Measurements from ENCODE around the gene SCFD2. TPM values are rescaled to one million over a fixed set of nuclear protein-coding genes. Genes with fewer than 3 reads are reported as not detected.

Gene SCFD2
- total RNA-seq, 1 donor from 2014 or later: 22.8 TPM

DNA sequence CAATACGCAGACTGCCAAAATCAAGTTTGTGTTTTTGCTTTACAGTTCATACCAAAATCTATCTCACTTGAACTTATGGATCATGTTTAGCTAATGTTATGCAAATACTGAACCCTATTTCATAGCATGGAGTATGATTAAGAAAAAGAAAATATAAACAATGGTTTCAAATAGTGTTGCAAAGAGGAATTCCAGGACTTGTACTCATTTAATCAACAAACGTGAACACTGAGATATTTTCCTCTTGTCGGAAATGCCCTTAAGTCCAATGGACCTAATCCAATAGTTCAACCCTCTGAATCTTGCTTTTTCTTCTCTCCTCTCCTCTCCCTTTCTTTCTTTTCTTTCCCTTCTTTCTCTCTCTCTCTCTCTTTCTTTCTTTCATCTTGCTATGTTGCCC is 473.0 kb downstream of the SCFD2 start:
- intact Hi-C loops (cut with DNase I): no loop called here
- H3K36me3 ChIP-seq: no peaks in the 10 kb centered on the region
- no peaks in the 10 kb centered on the region for H3K4me1 ChIP-seq
- no peak overlapping the region for H3K27ac ChIP-seq
- no peak for DNase-seq (ENCODE audit: low spot score in 2 of 2)
- H3K9me3 ChIP-seq: no peaks in the 10 kb centered on the region
- no peak for TF ChIP-seq CTCF (IDR thresholded peaks at IDR 0.05)
- no peak overlapping the region for H3K4me3 ChIP-seq
- no peaks in the 10 kb centered on the region for H3K27me3 ChIP-seq

- Histone ChIP-seq H3K27me3 (no peaks in the 10 kb centered on the region), H3K36me3 (no peaks in the 10 kb centered on the region), H3K4me3 (no peak overlapping the region), H3K4me1 (no peaks in the 10 kb centered on the region), H3K9me3 (no peaks in the 10 kb centered on the region), H3K27ac (no peak overlapping the region)
- no peak for DNase-seq (ENCODE audit: low spot score in 2 of 2)
- no peak for TF ChIP-seq CTCF (IDR thresholded peaks at IDR 0.05)
- intact Hi-C loops (cut with DNase I): no loop called here
Observed at GRCh38 chr4:52891743-52892142, 474.1 kb downstream of the SCFD2 start.

DNA sequence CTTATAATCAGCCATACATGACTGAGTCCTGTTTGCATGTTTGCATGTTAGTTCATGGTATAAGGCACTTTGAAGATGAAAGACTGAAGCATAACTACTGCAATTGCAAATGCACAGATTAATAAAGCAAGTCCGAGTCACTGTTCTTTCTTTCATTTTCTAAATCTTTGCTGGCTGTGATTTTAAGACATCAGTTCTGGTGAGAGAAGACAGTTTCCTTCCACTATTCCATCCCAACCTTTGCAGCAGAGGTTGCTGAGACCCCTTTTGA is 475.4 kb downstream of the SCFD2 start:
- H3K4me1 ChIP-seq: no peaks in the 10 kb centered on the region
- intact Hi-C loops (cut with DNase I): no loop called here
- TF ChIP-seq CTCF (IDR thresholded peaks at IDR 0.05): no peak
- no peaks in the 10 kb centered on the region for H3K27me3 ChIP-seq
- no peak overlapping the region for H3K4me3 ChIP-seq
- DNase-seq (ENCODE audit: low spot score in 2 of 2): no peak
- H3K9me3 ChIP-seq: no peaks in the 10 kb centered on the region
- no peak overlapping the region for H3K27ac ChIP-seq
- H3K36me3 ChIP-seq: no peaks in the 10 kb centered on the region

DNA sequence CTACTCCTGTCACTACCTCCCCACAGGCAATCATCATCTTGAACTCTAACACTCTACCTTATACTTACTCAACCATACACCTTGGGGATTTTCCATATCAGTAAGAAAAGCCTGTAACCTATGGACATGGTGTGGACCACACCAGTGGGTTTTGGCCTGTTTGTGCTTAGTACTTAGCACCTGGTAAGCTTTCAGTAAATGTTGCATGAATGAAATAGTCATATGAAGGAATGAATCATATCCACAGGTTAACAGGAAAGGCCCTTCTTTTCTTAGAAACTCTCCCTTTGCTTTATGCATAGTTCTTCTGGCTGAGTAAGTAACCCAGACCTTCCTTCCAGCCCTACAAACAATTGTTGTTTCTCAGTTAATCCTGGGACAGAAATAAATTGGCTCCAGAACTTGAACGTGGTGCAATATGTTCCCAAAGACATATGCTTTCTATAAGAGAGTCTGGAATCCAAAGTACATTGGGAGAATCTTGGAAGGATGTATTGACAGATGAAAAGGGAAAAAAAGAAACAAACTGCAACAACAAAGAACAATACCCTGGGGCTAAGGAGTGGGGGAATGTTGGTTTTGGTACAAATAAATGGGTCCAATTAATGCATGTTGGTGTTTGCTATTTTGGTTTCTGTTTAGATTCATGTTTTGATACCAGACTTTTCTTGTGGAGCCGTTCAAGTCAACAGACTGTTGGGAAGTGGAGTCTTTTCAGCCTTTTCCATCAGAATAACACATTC is 475.9 kb downstream of the SCFD2 start:
- H3K27me3 ChIP-seq: no peaks in the 10 kb centered on the region
- H3K4me1 ChIP-seq: no peaks in the 10 kb centered on the region
- H3K9me3 ChIP-seq: no peaks in the 10 kb centered on the region
- TF ChIP-seq CTCF (IDR thresholded peaks at IDR 0.05): no peak
- no peak overlapping the region for H3K27ac ChIP-seq
- no peak for DNase-seq (ENCODE audit: low spot score in 2 of 2)
- intact Hi-C loops (cut with DNase I): no loop called here
- no peaks in the 10 kb centered on the region for H3K36me3 ChIP-seq
- no peak overlapping the region for H3K4me3 ChIP-seq

GRCh38 chr4:52889354-52889753 is 476.5 kb downstream of the SCFD2 start:
- TF ChIP-seq CTCF (IDR thresholded peaks at IDR 0.05): no peak
- Histone ChIP-seq H3K27ac (no peak overlapping the region), H3K4me1 (no peaks in the 10 kb centered on the region), H3K27me3 (no peaks in the 10 kb centered on the region), H3K36me3 (no peaks in the 10 kb centered on the region), H3K4me3 (no peak overlapping the region), H3K9me3 (no peaks in the 10 kb centered on the region)
- no peak for DNase-seq (ENCODE audit: low spot score in 2 of 2)
- intact Hi-C loops (cut with DNase I): no loop called here

- Histone ChIP-seq H3K27ac (no peak overlapping the region), H3K27me3 (no peaks in the 10 kb centered on the region)
- intact Hi-C loops (cut with DNase I): no loop called here
Observed at GRCh38 chr4:52884994-52885393, 480.9 kb downstream of the SCFD2 start.

More at GRCh38 chr4:52884994-52885393, 480.9 kb downstream of the SCFD2 start:
- Histone ChIP-seq H3K4me3 (no peak overlapping the region), H3K9me3 (no peaks in the 10 kb centered on the region), H3K36me3 (no peaks in the 10 kb centered on the region), H3K4me1 (no peaks in the 10 kb centered on the region)
- no peak for DNase-seq (ENCODE audit: low spot score in 2 of 2)
- TF ChIP-seq CTCF (IDR thresholded peaks at IDR 0.05): no peak
